Central memory CD8-positive, alpha-beta T cell (primary cell): ENCODE measurements around the gene SBNO2.

Experiments used
- ATAC-seq: fragments of 150-1000 bp; cut with Tn5 transposase; replicated peaks from 2 replicates; pipeline ENCODE4 v1.10.0; 2022; ENCODE audit warnings: mild to moderate bottlenecking, moderate FRiP score, moderate number of reproducible peaks; ENCODE audit not compliant: poor library complexity, severe bottlenecking; ENCODE audit errors: extremely low read depth
- DNase-seq, 2 donors: peaks; one replicate each; pipeline ENCODE4 v3.0.0; 2021; ENCODE audit warnings: low spot score in 2 of 2
- H3K27ac Mint-ChIP-seq: one replicate; pipeline ENCODE4 v1.8.0; 2022; ENCODE audit warnings: low read depth, mild to moderate bottlenecking, moderate library complexity, mixed read lengths
- H3K27me3 Mint-ChIP-seq: one replicate; pipeline ENCODE4 v1.8.0; 2022; ENCODE audit warnings: mixed read lengths
- H3K36me3 Mint-ChIP-seq: one replicate; pipeline ENCODE4 v1.8.0; 2022; ENCODE audit warnings: mild to moderate bottlenecking, moderate library complexity, mixed read lengths; ENCODE audit not compliant: insufficient read depth
- H3K4me1 Mint-ChIP-seq: one replicate; pipeline ENCODE4 v1.8.0; 2022; ENCODE audit warnings: mixed read lengths
- H3K4me3 Mint-ChIP-seq: one replicate; pipeline ENCODE4 v1.8.0; 2022; ENCODE audit warnings: mild to moderate bottlenecking, moderate library complexity, mixed read lengths
- H3K9me3 Mint-ChIP-seq: one replicate; pipeline ENCODE4 v1.8.0; 2022; ENCODE audit warnings: mixed read lengths

The SBNO2 gene

DNA sequence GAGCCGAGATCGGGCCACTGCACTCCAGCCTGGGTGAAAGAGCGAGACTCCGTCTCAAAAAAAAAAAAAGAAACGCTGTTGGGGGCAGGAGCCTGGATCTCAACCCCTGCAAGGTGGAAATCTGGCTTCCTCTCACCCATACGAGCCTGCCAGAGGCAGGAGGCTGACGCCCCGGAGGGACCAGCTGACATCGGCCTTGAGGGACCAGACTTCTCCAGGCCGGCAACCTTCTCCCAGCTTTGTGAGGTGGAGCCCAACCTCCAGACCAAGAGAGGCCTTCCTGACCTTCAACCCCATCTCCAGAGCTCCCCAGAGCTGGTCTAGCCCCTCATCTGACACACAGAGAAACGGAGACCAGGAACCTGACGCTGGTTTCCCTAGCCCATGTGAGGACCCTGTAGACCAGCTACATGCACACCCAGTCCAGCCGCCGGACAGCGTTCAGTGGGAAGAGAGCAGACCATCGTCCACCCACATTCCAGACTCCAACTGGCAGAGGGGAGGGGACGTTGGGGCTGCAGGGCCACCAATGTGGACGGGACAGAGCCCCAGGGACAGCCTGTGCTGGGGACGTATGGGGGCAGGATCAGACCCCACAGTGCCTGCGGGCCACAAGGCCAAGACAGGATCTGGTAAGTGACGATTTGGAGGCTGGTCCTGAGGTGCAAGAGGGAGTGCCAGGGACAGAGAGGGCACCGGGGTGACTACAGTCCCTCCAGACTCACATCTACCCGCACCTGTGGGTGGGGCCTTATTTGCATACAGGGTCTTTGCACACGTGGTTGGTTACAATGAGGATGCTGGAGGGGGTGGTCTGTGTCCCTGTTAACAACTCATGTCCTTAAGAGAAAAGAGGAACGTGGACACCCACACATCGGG is 11.4 kb downstream of the SBNO2 start:
- no peak for DNase-seq
- H3K36me3 Mint-ChIP-seq = peaks cover 8% of the 10 kb centered on the region
- peak overlapping the region; percentile 6 for H3K4me3 Mint-ChIP-seq
- H3K27me3 Mint-ChIP-seq = no peaks in the 10 kb centered on the region
- peaks cover 5% of the 10 kb centered on the region for H3K4me1 Mint-ChIP-seq
- no peaks in the 10 kb centered on the region for H3K9me3 Mint-ChIP-seq
- no peak for ATAC-seq
- peak overlapping the region; percentile 71 for H3K27ac Mint-ChIP-seq

- Mint-ChIP-seq H3K27ac (no peak overlapping the region), H3K4me1 (peaks cover 5% of the 10 kb centered on the region), H3K4me3 (no peak overlapping the region), H3K27me3 (no peaks in the 10 kb centered on the region), H3K36me3 (peaks cover 11% of the 10 kb centered on the region), H3K9me3 (no peaks in the 10 kb centered on the region)
- ATAC-seq (no peak), DNase-seq (no peak)
Observed at GRCh38 chr19:1161716-1162115, 12.4 kb downstream of the SBNO2 start.

DNA sequence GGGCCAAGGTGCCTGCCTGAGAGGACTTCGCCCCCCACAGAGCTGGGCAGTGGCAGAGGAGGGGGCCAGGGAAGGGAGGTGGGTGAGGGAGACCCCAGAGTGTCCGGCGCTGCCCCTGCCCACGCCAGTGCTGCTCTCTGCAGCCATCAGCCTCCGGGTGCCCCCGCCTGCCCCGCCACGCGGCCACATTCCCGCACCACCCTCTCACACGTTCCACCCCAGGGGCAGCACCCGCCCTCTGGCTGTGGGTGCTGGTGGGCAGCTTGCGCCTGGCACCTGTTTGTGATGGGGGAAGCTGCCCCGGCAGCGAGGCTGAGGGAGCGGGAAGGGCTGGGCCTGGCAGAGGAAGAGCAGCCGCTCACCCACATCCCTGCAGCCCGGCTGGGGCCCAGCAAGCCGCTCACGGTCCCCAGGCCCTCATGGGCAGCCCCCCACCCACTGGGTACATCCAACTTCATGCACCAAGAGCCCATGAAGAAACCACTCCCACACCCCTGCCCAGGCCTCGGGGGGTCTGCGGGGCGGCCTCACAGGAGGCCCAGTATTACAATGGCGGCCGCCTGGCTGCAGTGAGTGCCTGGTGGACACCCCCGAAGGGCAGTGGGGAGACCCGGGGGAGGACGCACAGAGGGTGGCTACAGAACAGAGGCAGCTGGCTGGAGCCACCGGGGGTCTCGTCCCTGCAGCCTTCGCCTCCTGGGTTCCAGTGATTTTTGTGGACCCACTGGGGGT is 14.0 kb downstream of the SBNO2 start:
- Mint-ChIP-seq H3K4me3 (no peak overlapping the region), H3K27ac (peak overlapping the region; percentile 55)

GRCh38 chr19:1158885-1159448 is 15.1 kb downstream of the SBNO2 start:
- H3K4me3 Mint-ChIP-seq = no peak overlapping the region
- H3K4me1 Mint-ChIP-seq = peaks cover 5% of the 10 kb centered on the region
- H3K36me3 Mint-ChIP-seq = peaks cover 18% of the 10 kb centered on the region
- H3K9me3 Mint-ChIP-seq = no peaks in the 10 kb centered on the region
- ATAC-seq (no peak), DNase-seq (no peak)
- H3K27ac Mint-ChIP-seq = no peak overlapping the region
- no peaks in the 10 kb centered on the region for H3K27me3 Mint-ChIP-seq

More for the DNA sequence above, 14.0 kb downstream of the SBNO2 start:
- Mint-ChIP-seq H3K27me3 (no peaks in the 10 kb centered on the region), H3K9me3 (no peaks in the 10 kb centered on the region), H3K4me1 (peaks cover 5% of the 10 kb centered on the region), H3K36me3 (peaks cover 15% of the 10 kb centered on the region)
- DNase-seq (no peak), ATAC-seq (no peak)

DNA sequence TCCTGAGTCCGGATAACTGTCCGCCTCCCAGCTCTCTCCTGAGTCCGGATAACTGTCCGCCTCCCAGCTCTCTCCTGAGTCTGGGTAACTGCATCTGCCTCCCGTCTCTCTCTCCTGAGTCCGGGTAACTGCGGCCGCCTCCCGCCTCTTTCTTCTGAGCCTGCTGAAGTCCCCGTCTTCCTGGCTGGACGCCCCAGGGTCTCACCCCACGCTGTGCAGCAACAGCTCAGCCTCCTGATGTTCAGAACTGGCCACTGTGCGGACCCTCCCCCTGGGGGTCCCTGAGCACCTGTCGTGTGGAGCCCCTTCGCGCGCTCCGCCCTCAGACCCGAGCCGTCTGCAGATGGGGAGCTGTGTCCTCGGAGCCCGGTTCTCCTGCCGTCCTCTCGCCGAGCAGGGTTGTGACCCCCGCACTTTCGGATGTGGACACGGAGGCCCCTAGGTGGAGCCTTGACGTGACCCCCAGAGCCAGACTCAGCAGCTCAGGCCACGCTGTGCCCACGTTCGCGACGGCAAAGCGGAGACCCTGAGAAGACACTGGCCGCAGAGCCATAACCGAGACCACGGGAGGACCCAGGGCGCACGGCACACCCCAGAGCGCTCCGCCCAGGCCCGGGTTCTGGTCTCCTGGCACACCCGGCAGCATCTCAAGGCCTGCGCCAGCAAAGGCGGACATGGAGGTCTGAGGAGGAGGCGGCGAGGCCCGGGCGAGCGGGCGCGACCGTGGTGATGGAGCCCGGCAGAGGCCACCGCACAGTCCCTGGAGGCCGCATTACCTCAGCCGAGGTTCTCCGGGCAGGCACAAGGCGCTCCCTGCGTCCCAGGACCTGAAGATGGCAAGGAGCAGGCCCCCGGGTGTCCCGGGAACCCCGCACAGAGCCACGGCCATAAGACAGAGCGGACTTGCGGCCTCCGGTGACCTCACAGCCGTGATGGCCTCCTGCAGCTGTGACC is 15.9 kb downstream of the SBNO2 start:
- no peak overlapping the region for H3K27ac Mint-ChIP-seq
- peaks cover 5% of the 10 kb centered on the region for H3K4me1 Mint-ChIP-seq
- H3K27me3 Mint-ChIP-seq = no peaks in the 10 kb centered on the region
- no peak overlapping the region for H3K4me3 Mint-ChIP-seq
- ATAC-seq (no peak), DNase-seq (no peak)
- peaks cover 18% of the 10 kb centered on the region for H3K36me3 Mint-ChIP-seq
- H3K9me3 Mint-ChIP-seq = no peaks in the 10 kb centered on the region

DNA sequence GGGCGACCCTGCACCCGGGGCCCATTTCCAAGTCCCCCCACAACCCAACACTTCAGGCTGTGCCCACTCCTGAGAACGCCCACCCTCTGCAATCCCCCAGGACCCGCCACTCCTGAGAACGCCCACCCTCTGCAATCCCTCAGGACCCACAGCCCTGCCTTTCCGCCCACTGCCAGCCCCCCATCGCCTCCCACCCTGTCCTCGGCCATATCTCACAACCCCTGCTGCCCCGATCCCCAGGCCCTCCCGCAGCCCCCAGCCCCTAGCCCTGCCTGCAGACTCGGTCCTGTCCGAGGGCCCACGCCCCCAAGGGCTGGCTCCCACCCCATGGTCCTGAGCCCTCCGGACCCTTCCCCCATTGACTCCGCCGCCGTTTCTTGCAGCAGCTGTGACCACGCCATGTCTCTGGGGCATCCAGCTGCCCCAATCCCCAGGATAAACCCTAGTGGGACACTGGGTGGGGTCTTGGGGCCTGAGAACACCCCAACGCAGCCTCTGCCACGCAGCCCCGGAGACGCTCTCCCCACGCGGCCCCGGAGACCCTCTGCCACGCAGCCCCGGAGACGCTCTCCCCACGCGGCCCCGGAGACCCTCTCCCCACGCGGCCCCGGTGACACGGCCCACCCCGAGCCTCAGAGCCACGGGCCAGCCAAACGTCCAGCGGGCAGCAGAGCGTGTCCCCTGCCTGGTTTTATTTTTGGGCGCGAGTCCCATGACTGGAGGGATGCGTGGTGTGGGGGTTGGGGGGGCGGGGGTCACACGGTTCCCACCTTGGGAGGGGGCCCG is 17.0 kb downstream of the SBNO2 start:
- DNase-seq (no peak), ATAC-seq (no peak)
- H3K36me3 Mint-ChIP-seq = peaks cover 18% of the 10 kb centered on the region
- no peak overlapping the region for H3K4me3 Mint-ChIP-seq
- H3K4me1 Mint-ChIP-seq = no peaks in the 10 kb centered on the region
- no peak overlapping the region for H3K27ac Mint-ChIP-seq
- no peaks in the 10 kb centered on the region for H3K9me3 Mint-ChIP-seq
- H3K27me3 Mint-ChIP-seq = no peaks in the 10 kb centered on the region

DNA sequence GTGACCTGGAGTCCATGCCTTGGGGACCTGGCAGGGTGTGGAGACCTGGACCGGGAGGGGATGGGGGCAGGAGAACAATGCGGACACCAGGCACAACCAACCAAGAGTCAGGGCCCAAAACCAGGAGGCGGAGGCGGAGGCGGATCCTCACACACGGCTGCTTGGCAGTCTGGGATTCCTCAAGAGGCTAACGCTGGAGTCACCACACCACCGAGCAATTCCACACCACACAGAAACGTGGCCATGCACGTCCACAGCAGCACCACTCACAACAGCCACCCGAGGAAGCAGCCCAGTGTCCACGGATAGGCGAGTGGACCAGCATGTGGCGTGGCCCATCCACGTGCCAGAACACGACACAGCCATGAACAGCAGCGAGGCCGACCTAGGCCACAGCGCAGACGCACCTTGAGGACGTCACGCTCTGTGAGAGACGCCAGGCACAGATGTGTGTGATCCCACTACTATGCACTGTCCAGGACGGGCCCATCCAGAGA is 17.7 kb downstream of the SBNO2 start:
- Mint-ChIP-seq H3K36me3 (peaks cover 18% of the 10 kb centered on the region), H3K27me3 (no peaks in the 10 kb centered on the region), H3K27ac (no peak overlapping the region), H3K9me3 (no peaks in the 10 kb centered on the region), H3K4me1 (no peaks in the 10 kb centered on the region), H3K4me3 (no peak overlapping the region)
- no peak for ATAC-seq
- DNase-seq = no peak

GRCh38 chr19:1155352-1156304 is 18.4 kb downstream of the SBNO2 start:
- ATAC-seq = no peak
- no peak overlapping the region for H3K27ac Mint-ChIP-seq
- H3K4me1 Mint-ChIP-seq = no peaks in the 10 kb centered on the region

DNA sequence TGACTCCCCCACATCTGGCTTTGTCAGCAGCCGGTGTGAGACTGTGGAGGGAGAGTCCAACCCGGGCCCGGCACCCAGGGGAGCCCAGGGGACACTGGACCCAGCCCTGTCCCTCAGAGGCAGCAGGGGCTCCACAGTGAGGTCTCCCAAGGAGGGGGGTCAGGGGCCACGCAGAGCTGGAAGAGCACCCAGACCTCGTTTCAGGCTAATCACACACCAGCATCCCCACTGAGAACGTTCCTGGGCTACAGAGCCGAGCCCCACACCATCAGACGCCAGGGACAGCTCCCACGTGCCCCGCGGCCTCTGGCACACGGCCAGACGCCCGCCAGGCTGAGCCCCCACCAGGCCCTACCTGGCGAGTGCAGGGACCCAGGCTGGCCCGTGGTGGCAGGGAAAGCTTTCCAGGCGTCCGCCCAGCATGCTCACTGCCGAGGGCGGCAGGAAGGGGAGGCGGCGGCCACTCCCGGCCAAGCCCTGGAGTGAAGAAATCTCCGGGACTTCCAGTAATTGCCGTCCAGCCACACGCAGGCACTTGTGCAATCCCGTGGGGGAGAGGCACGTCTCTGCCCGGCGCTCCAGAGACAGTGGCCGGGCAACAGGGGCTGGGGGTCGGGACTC is 19.2 kb downstream of the SBNO2 start:
- H3K27ac Mint-ChIP-seq = no peak overlapping the region
- H3K4me3 Mint-ChIP-seq = no peak overlapping the region
- DNase-seq (no peak), ATAC-seq (no peak)
- H3K36me3 Mint-ChIP-seq = peaks cover 15% of the 10 kb centered on the region
- no peaks in the 10 kb centered on the region for H3K4me1 Mint-ChIP-seq
- H3K27me3 Mint-ChIP-seq = no peaks in the 10 kb centered on the region
- no peaks in the 10 kb centered on the region for H3K9me3 Mint-ChIP-seq

More at GRCh38 chr19:1155352-1156304, 18.4 kb downstream of the SBNO2 start:
- H3K4me3 Mint-ChIP-seq = no peak overlapping the region
- no peak for DNase-seq
- no peaks in the 10 kb centered on the region for H3K27me3 Mint-ChIP-seq
- no peaks in the 10 kb centered on the region for H3K9me3 Mint-ChIP-seq
- peaks cover 19% of the 10 kb centered on the region for H3K36me3 Mint-ChIP-seq

DNA sequence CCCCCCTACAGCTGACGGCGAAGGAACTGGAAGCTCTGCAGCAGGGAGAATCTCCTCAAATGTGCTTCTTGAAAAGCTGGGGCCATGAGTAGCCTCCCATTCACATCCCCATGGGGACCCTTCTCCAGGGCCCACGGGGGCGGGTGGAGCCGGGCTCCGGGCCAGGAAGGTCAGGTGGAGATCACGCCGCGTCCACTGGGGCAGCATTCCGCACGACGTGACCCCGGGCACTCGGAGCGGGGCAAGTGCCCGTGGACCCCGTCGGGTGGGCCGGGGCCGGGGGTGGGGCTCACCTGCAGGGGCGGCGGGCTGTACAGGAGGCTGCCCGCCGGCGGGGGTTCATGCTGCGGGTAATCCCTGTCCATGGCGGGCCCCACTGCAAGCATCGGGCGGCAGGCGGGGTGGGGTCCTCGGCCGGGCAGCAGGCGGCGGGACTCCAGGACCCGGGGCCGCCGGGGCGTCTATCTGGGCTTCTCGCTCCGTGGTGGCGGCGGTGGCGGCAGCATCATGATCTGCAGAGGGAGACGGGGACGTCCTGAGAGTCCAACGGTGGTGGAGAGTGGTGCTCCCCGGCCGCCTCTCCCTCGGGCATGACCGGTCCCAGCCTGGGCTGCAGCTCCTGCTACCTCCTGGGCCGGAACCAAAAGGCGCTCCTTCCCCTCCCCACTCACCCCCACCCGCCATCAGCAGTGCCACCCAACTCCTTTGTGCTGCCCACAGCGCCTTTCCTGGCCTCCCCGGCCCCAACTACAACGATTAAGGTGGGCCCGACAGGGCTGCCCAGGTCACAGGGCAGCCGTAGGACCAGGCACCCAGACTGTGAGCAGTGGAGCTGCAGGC is 20.0 kb downstream of the SBNO2 start:
- ATAC-seq = no peak

More for the DNA sequence above, 20.0 kb downstream of the SBNO2 start:
- DNase-seq = no peak
- no peaks in the 10 kb centered on the region for H3K4me1 Mint-ChIP-seq
- no peak overlapping the region for H3K4me3 Mint-ChIP-seq
- H3K27me3 Mint-ChIP-seq = no peaks in the 10 kb centered on the region
- no peaks in the 10 kb centered on the region for H3K9me3 Mint-ChIP-seq
- peaks cover 15% of the 10 kb centered on the region for H3K36me3 Mint-ChIP-seq
- H3K27ac Mint-ChIP-seq = no peak overlapping the region
